HUES64 (cell line): ENCODE data around the gene MOGAT2. TPM values are rescaled to one million over a fixed set of nuclear protein-coding genes. Genes with fewer than 3 reads are reported as not detected.
"Not testable (repeated sequence)": the region's sequence is repeated elsewhere in the genome, so short reads cannot be mapped to it uniquely, and the experiment has no call there.

Source experiments
- H3K27ac ChIP-seq: 2 replicates; pipeline ENCODE4 v1.7.0; 2013; ENCODE audit warnings: low read depth, low read length, inconsistent platforms
- H3K27me3 ChIP-seq: 2 replicates; pipeline ENCODE4 v1.6.1; 2013; ENCODE audit warnings: mild to moderate bottlenecking, low read length; ENCODE audit not compliant: insufficient read depth
- H3K36me3 ChIP-seq: 2 replicates; pipeline ENCODE4 v1.6.1; 2013; ENCODE audit warnings: mild to moderate bottlenecking, low read length; ENCODE audit not compliant: insufficient read depth
- H3K4me1 ChIP-seq: 2 replicates; pipeline ENCODE4 v1.6.1; 2013; ENCODE audit warnings: mild to moderate bottlenecking, low read length, moderate library complexity; ENCODE audit not compliant: insufficient read depth
- H3K4me3 ChIP-seq: 2 replicates; pipeline ENCODE4 v1.5.1; 2013; ENCODE audit warnings: mild to moderate bottlenecking, low read length, moderate library complexity
- H3K9ac ChIP-seq: 2 replicates; pipeline ENCODE4 v1.6.1; 2013; ENCODE audit warnings: mild to moderate bottlenecking, low read depth, low read length
- H3K9me3 ChIP-seq: 2 replicates; pipeline ENCODE4 v1.6.1; 2013; ENCODE audit warnings: low read depth, low read length; ENCODE audit not compliant: insufficient read depth
- WGBS: fragments of 150-250, 120-280 bp; methylation state at CpG from one replicate; pipeline ENCODE4 v1.1.7; 2013; ENCODE audit warnings: missing lambda C conversion rate; 5-methylcytosine and 5-hydroxymethylcytosine counted together
- polyA plus RNA-seq, 2 experiments: library from polyadenylated mRNA; stranded (reverse); fragments of 50-300 nt; gene quantifications; one replicate each; pipeline ENCODE4 v1.2.3, GENCODE V29; 2013

The MOGAT2 gene
- polyA plus RNA-seq (2013, experiment 1 of 2) = not detected
- polyA plus RNA-seq (2013, experiment 2 of 2) = not detected

- Histone ChIP-seq H3K27ac (no peak within 1 kb of the TSS), H3K4me1 (no peaks in the 10 kb centered on the region; the same call in 1 of the 2 replicates), H3K4me3 (no peak within 1 kb of the TSS), H3K9ac (no peak within 1 kb of the TSS), H3K9me3 (no peaks in the 10 kb centered on the region), H3K27me3 (peaks cover 60% of the 10 kb centered on the region), H3K36me3 (no peaks in the 10 kb centered on the region)
- WGBS = 88% methylated on average over 13 of the region's 13 CpGs
Observed at GRCh38 chr11:75717608-75718418, at the start of gene MOGAT2. TSS of gene MOGAT2 (plus strand) at chr11:75717838. CDS start at chr11:75717889, 51 bp downstream.

DNA sequence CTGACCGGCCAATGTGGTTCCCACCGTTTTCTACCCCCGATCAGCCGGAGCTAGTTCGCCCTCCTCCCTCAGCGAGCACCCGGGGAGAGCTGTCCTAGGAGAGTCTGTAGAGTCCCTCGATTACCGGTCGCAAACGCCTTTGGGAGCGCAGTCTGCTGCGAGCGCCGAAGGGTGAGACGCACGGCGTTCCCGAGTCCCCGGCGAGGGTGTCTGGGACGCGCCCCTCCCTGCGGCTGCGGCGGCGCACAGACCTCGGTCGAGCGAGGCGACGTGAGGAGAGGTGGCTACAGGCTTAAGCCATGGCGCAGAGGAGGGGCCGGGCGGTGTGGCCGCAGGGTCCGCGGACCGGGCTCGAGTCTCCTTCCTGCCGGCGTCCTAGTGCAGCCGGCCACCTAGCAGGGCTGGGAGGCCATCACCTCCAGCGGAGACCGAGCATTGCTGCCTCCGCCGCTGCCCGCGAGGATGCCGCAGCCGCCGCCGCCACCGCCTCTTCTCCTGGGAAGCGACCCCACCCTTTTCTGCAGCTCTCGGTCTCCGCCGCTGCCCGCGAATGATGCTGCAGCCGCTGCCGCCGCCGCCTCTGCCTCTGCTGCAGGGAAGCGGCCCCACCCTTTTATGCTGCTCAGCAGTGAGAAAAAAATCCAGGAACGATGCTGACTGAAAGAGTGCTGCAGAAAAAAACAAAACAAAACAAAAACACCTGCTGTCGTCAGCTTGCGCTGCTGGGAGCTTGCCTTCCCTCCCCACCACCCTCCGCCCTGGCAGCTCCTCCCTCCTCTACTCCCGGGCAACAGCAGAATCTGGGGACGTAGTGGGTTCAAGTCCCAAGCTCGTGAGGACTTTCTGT lies 49.0 kb upstream of the MOGAT2 start, which contains the start of gene MAP6:
Gene MAP6 (minus strand): TSS at position 588 of the 847 bp plus-strand sequence. CDS start 669 bp downstream, outside the sequence.
- 3% methylated on average over 72 of the region's 72 CpGs for WGBS
- Histone ChIP-seq H3K4me3 (peak within 1 kb of the TSS; percentile 54), H3K27me3 (peaks cover 84% of the 10 kb centered on the region)

DNA sequence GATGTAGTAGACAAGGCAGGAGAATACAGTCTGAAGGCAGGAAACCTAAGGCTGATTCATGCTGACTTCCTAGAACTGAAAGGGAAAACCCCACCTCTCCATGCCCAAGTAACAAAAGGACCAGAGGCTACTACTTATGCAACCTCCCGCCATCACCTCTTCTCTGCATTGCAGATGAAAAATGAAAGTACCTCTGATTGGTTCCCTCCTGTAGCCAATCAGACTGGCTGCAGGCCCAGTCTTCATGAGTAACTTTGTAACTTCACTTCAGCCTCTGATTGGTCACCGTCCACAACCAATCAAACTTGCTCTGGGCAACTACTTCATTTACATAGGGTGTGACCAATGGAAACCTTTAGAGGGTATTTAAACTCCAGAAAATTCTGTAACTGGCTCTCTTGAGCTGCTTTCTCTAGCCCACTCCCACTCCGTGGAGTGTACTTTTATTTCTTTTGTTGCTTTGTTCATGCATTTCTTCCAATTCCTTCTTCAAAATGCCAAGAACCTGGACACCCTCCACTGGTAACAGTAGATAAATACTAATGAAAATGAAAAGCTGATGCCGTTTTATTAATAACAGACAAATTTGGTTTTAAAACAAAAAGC lies 43.6 kb upstream of the MOGAT2 start:
- Histone ChIP-seq H3K36me3 (no peaks in the 10 kb centered on the region), H3K4me1 (no peaks in the 10 kb centered on the region), H3K9me3 (0 out of 2 replicates have a peak, but pooled peaks cover 3% of the 10 kb centered on the region), H3K9ac (no peak overlapping the region), H3K27ac (no peak overlapping the region), H3K4me3 (no peak overlapping the region), H3K27me3 (peaks cover 37% of the 10 kb centered on the region)
- WGBS = 92% methylated on average over 3 of the region's 4 CpGs

More for the DNA sequence above, 49.0 kb upstream of the MOGAT2 start, which contains the start of gene MAP6:
- H3K9ac ChIP-seq = no peak within 1 kb of the TSS; the same call in 1 of the 2 replicates
- no peaks in the 10 kb centered on the region for H3K36me3 ChIP-seq
- H3K9me3 ChIP-seq = no peaks in the 10 kb centered on the region
- peaks cover 20% of the 10 kb centered on the region for H3K4me1 ChIP-seq
- no peak within 1 kb of the TSS for H3K27ac ChIP-seq

- Histone ChIP-seq H3K4me1 (no peaks in the 10 kb centered on the region), H3K27ac (no peak overlapping the region)
- WGBS = 79% methylated on average over 1 of the region's 1 CpG
Observed at GRCh38 chr11:75677275-75677674, 40.4 kb upstream of the MOGAT2 start.

GRCh38 chr11:75677909-75678308 lies 39.7 kb upstream of the MOGAT2 start:
- WGBS = 94% methylated on average over 12 of the region's 12 CpGs
- Histone ChIP-seq H3K9ac (no peak overlapping the region), H3K27ac (no peak overlapping the region), H3K36me3 (no peaks in the 10 kb centered on the region), H3K27me3 (peaks cover 3% of the 10 kb centered on the region), H3K4me1 (no peaks in the 10 kb centered on the region), H3K9me3 (0 out of 2 replicates have a peak, but pooled peaks cover 3% of the 10 kb centered on the region), H3K4me3 (no peak overlapping the region)

More at GRCh38 chr11:75677275-75677674, 40.4 kb upstream of the MOGAT2 start:
- no peak overlapping the region for H3K4me3 ChIP-seq
- no peaks in the 10 kb centered on the region for H3K36me3 ChIP-seq
- H3K27me3 ChIP-seq = peaks cover 5% of the 10 kb centered on the region
- 0 out of 2 replicates have a peak, but pooled peaks cover 3% of the 10 kb centered on the region for H3K9me3 ChIP-seq
- H3K9ac ChIP-seq = no peak overlapping the region

- Histone ChIP-seq H3K9ac (no peak overlapping the region), H3K27ac (no peak overlapping the region), H3K4me1 (no peaks in the 10 kb centered on the region), H3K4me3 (no peak overlapping the region), H3K9me3 (0 out of 2 replicates have a peak, but pooled peaks cover 3% of the 10 kb centered on the region), H3K27me3 (peaks cover 3% of the 10 kb centered on the region), H3K36me3 (no peaks in the 10 kb centered on the region)
- WGBS = 86% methylated on average over 17 of the region's 17 CpGs
Observed at GRCh38 chr11:75678620-75679259, 38.9 kb upstream of the MOGAT2 start.

GRCh38 chr11:75679566-75679965 lies 38.1 kb upstream of the MOGAT2 start:
- Histone ChIP-seq H3K27ac (no peak overlapping the region), H3K36me3 (no peaks in the 10 kb centered on the region), H3K4me3 (no peak overlapping the region), H3K27me3 (peaks cover 3% of the 10 kb centered on the region), H3K9ac (no peak overlapping the region), H3K4me1 (no peaks in the 10 kb centered on the region), H3K9me3 (no peaks in the 10 kb centered on the region)
- 89% methylated on average over 11 of the region's 11 CpGs for WGBS

GRCh38 chr11:75683856-75684255 lies 33.8 kb upstream of the MOGAT2 start:
- not testable (repeated sequence) for H3K9ac ChIP-seq, H3K27ac ChIP-seq, H3K36me3 ChIP-seq, H3K4me1 ChIP-seq, H3K4me3 ChIP-seq, H3K27me3 ChIP-seq, H3K9me3 ChIP-seq
- WGBS = no CpG with 5 or more reads among the region's 1 CpG

- no peak overlapping the region for H3K27ac ChIP-seq
- no peaks in the 10 kb centered on the region for H3K36me3 ChIP-seq
- WGBS = 86% methylated on average over 3 of the region's 3 CpGs
- no peaks in the 10 kb centered on the region for H3K27me3 ChIP-seq
- 0 out of 2 replicates have a peak, but pooled peaks cover 2% of the 10 kb centered on the region for H3K9me3 ChIP-seq
- no peaks in the 10 kb centered on the region for H3K4me1 ChIP-seq
- H3K9ac ChIP-seq = no peak overlapping the region
- H3K4me3 ChIP-seq = no peak overlapping the region
Observed at GRCh38 chr11:75689863-75690609, 27.6 kb upstream of the MOGAT2 start.

- Histone ChIP-seq H3K36me3 (no peaks in the 10 kb centered on the region), H3K9me3 (no peaks in the 10 kb centered on the region), H3K4me3 (no peak overlapping the region), H3K9ac (no peak overlapping the region), H3K4me1 (no peaks in the 10 kb centered on the region), H3K27me3 (no peaks in the 10 kb centered on the region), H3K27ac (no peak overlapping the region)
- WGBS = 97% methylated on average over 4 of the region's 4 CpGs
Observed at GRCh38 chr11:75691804-75692203, 25.8 kb upstream of the MOGAT2 start.
